ENCODE data around the gene STPG3.

The STPG3 gene

DNA sequence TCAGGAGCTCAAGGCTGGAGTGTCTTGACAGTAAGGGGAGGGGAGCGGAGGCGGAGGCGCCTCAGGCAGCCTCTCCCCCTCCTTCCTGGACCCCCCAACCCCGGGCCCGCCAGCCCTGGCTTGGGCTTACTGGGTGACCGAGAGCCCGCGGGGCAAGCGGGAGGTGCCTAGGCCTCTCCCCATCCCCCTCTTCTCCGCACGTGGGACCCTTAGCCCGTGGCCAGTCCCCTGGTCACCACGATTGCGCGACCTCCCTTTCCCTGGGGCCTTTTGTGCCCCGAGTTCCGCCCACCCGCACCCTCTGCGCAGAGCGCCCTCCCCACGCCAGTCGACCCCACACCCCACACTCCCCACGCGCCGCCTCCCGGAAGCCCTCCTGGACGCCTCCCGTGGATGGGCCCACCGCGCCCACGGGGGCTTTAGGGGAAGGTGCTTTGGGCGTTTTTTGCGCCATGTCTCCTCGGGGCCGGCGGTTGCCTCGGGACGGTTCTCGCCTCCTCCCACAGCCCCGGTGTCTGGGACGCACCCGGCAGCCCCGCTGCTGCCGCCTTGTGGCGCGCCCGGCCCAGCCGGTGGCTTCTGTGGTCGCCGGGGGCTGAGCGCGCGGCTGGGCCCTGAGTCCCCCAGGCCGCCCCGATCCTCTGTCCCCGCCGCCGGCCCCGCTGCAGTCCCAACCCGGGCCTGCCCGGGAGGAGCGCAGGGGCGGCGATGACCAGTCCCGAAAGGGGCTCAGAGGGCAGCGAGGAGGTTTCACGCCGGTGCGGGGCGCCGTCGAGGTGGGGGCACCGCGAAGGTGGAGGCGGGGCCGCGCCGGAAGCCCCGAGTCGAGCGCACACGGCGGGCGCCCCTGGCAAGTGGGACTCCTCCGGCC lies 29.6 kb downstream of the STPG3 start:
- DNase-seq (ENCODE audit: low read depth): no peak

DNA sequence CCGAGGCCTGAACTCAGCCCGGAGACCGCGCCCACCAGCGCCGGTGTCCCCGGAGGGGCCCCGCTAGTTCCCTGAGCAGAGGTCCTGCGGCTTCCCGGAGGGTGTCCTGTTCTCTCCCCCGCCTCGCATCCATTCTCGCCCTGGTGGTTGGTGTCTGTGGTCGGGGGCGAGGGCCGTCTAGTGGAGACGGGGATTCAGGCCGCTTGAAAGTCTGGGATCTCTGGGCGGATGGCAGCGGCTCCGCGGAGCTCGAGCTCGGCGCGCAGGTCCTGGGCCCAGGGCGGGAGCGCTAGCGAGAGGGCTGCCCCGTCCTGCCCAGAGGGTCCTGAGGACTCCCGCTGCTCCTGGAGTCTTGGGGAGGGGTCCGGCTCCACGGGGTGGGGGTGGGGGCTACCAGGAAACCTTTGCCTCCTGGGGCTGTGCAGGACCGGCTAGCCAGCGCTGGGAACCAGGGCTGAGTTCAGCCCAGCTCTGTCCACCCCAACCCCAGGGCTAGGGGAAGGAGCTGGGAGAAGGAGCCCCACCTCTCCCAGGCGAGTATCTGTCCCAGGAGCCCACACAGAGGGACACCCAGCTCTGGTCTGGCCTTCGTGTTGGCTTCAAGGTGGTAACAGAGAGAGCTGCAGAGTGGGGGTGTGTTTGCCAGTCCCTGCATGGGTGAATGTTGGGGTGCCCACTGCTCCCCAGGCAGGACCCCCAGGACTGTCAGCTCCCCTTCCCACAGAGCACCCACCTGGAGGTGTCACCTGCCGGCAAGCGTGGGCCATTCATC lies 30.4 kb downstream of the STPG3 start:
- DNase-seq (ENCODE audit: low read depth): no peak

GRCh38 chr9:137286975-137287383 lies 35.9 kb downstream of the STPG3 start:
- no peak for DNase-seq (ENCODE audit: low read depth)

DNA sequence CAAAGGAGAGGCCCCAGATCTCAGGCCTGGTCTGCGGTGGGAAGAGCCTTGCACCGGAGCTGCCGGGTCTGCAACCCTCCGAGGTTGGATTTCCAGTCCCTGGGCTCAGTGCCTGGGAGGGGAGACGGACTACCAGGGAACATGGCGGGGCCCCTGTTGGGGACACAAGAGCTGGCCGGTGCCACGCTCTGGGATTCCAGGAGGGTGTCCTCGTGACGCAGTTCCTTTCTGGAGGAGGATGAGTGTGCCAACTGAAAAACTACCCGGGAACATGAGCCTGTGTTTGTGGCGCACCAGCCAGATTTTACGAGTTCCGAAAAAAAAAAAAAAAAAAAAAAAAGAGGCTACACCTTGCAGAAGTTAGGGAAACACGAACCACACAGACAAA lies 42.0 kb downstream of the STPG3 start:
- DNase-seq (ENCODE audit: low read depth): no peak

GRCh38 chr9:137293482-137294090 lies 42.5 kb downstream of the STPG3 start:
- DNase-seq (ENCODE audit: low read depth): no peak

DNA sequence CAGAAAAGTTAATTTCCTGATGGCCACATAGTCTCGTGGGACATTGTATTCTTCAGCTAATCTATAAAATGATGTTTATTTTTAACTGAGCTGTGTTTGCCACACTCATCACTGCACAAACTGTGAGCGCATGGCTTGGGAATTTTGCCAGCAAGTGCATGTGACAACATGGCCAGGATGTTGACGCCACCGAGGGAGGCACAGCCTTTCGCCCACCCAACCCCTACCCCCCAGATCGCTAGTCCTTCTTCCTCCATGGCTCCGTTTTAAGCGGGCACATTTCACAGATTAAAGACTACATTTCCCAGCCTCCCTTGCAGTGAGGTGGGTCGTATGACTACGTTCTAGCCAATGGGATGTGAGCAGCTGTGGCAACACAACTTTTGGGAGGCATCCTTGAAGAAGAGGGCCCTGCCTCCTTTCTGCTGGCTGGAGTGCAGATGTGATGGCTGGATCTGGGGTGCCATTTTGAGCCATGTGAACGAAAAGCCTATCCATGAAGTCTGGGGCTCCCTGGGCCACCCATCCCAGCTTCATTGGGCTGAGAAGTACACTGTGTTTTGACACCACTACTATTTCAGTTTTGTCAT lies 43.1 kb downstream of the STPG3 start:
- DNase-seq (ENCODE audit: low read depth): no peak

DNA sequence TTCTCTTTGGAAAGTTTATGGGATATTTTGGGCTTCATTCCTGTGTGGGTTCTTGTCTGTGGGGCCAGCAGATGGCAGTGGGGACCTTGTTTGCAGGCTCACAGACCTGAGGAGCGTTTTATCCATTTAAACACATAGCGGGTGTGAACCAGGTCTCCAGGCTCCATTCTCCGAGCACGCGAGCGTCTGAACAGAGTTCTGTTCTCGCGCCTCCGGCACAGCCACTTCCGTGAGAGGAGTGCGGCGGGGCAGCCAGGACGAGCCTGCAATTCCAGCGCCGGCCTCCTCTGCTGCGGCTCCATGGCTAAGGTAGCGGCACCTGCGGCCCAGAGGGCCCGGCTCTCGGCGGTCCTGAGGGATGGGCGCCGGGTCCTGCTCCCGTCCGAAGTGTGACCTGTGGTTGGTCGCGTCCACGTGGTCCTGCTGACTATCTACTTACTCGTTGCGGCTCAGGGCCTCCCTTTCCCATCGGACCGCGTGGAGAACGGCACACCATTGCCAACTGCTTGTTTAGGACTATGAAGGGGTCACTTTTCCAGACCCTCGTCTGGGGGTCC lies 43.7 kb downstream of the STPG3 start:
- no peak for DNase-seq (ENCODE audit: low read depth)

DNA sequence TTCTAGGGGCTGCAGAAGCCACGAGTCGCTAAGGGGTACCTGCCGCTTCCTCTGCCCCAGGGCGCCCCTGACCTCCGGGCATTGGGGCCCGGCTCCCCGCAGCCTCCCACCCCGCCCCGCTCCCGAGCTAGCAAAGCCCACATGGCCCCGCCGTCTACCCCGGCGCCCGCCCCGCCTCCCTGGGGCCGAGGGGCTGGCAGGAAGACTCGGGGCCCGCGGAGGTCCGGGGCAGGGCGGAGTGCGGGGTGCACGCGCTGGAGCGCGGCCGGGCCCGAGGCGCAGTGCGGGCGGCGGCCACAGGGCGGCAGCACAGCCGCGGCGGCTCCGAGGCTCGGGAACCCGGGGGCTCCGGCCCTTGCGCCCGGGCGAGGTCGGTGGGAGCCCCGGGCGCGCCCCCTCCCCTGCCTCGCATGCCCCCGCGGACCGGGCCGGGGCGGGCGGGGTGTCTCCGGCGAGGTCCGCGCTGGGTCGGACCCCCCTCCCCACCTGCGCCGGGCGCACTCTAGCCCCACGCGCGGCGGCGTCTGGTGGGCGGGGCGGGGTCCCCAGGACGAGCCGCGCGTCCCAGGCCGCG lies 44.2 kb downstream of the STPG3 start:
- no peak for DNase-seq (ENCODE audit: low read depth)

DNA sequence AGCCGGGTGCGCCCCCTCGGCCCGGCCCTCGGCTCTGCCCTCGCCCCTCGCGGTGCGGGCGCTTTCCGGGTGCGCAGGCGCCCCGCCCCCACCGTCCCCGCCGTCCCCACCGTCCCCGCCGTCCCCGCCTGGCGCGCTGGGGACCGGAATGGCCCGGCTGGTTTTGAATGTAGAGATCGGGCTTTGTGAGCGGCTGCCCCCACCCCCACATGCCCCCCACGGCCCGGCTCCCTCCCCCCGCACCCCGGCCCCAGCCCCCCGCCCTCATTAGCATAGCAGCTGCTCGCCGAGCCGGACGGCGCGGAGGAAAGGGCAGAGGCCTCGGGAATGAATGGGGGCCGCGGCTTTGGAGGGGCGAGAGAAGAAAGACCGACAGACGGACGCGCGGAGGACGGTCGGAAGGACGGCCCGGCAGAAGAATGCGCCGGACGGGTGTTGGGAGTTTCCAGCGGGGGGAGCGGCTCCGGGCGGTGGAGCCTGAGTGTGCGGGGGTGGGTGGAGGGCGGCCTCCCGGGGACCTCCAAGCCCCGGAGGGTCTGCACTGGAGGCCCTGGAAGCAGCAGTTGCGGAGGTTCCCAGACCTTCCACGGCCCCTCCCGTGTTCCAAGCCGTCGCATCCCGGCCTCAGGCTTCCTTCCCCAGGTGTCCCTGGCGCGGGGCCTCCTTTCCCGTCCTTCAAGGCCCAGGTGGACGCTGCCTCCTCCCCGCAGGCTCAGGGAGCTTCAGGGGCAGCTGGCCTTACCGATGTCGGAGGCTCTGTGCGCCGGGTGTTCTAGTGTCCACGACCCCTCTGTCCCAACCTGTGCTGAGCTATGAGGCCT lies 45.0 kb downstream of the STPG3 start:
- DNase-seq (ENCODE audit: low read depth): no peak

DNA sequence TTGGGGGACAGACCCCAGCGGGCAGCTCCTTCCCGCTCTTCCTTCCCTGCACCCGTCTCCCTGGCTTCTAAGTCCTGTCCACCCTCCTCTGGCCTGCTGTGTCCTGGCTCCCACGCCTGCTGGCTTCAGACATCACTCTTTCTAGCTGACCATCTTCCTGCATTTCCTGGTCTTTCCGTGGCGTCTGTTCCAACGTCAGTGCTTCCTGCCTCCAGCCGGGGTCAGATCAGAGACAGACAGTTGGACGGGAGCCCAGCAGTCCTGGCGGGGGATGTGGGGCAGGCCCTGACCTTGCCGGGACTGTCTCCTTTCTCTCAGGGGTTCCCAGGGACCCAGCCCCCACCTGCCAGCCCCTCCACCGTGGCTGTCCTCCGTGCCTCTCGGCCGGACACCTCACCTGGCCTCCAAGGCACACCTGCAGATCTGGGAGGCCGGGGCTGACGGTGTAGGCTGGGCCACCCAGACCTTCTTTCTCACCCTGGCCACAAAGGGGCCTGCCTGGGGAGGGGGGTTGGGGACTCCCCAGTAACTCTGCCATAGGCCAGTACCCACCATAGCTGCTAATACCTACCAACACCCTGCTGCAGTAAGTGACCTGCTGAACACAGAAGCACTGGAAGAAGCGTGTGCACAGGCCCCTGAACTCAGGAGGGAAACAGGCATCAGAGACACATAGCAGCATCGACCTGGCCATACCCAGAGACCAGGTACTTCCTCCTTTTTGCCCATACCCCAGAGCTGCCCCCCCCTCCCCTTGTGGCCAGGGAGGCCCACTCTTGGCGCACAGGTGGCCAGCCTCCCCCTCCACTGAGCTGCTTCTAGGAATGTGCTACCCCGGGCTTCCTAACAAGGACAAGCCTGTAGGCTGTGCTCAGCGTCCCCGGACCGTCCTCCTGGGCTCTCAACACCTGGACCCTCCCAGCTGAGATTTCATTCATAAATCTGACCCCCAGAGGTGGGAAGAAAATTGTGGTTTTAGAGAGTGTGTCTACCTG lies 45.9 kb downstream of the STPG3 start:
- DNase-seq (ENCODE audit: low read depth): no peak

- no peak for DNase-seq (ENCODE audit: low read depth)
Observed at GRCh38 chr9:137297966-137298365, 46.9 kb downstream of the STPG3 start.

DNA sequence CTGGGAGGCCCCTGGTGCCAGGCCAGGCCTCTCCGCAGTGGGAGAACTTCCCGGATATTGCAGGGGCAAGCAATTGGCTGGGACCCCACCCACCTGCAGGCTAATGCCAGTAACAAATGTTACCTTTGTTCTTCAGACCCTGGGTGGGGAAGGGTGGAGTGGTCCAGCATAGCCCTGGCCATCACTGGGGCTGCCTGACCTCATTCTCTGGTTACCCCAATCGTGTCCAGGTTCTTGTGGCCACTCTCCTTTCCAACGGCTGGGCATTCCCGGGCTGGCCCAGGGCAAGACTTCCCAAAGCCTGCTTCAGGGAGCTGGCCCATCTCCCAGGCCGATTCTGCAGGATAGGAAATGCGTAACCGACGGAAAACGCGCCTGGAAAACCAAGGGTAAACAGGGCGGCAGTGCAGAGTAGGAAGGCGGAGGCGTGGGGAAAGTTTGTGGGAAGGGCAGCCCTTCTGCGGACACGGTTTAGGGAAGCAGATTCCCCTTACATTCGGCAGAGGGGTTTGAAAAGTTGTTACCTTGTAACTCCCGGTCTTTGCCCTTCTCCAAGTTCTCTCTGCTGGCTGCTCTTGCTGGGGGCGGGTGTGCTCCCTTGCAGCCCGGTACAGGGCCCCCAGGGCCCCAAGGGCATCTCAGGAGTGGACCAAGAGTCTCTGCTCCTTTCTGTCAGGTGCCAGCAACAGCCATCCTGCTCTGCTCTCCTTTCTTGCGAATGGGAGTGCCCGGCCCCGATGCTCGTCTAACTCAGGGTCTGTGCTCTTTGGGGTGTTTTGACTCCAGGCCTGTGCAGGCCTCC lies 47.5 kb downstream of the STPG3 start:
- DNase-seq (ENCODE audit: low read depth): no peak

- DNase-seq (ENCODE audit: low read depth): no peak
Observed at GRCh38 chr9:137299203-137299565, 48.1 kb downstream of the STPG3 start.

DNA sequence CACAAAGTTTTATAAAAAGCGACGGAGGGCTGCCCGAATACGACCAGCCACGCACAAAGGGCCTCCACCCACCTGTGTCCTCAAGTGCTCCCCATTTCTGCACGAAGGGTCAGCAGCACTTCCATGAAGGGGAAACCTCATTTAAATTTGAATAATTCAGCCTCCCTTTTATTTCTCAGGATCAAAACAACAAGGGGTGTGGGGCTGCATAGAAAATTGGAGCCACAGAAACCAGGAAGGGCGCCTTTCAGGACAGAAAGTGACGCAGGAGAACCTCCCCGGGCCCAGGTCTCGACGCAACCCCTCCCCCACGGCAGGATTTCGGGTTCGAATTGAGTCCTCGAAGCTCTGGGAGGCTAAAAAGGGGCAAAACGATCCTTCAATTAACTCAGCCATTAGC lies 48.9 kb downstream of the STPG3 start:
- no peak for DNase-seq (ENCODE audit: low read depth)

DNA sequence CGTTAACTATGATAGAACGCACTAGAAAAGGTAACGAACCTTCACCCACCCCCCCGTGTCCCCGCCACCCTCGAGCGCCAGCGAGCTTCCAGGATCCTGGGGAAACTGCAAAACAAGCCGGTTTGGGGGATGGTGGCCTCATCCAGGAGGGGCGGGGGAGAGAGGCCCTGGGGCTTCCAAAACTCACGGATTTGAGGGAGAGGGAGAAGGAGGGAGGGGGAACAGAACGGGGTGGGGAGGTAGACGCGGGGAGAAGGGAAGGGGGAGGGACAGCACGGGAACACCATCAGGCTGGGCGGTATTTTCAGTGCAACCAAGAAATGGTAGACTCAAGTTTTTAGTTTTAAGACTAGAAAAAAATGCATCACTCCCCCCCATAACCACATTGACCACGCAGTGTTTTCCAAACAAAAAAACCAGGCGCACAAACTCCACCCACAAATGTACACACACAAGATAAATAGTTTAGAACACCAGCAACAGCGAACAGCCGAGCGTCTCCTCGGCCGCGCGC lies 49.5 kb downstream of the STPG3 start:
- DNase-seq (ENCODE audit: low read depth): no peak

- DNase-seq (ENCODE audit: low read depth): no peak
Observed at GRCh38 chr9:137301081-137301947, 50.2 kb downstream of the STPG3 start.

- DNase-seq (ENCODE audit: low read depth): peak; percentile 82
Observed at GRCh38 chr9:137302118-137302448, 51.0 kb downstream of the STPG3 start, which contains the start of gene NRARP. TSS of gene NRARP (minus strand) at chr9:137302271. CDS start at chr9:137301928, 343 bp downstream.

All from stimulated activated CD8-positive, alpha-beta memory T cell treated with anti-CD3 and anti-CD28 coated beads, Interleukin-12 subunit alpha, Interleukin-12 subunit beta, amount 100 ng/mL, for 1 hour (primary cell).